Measurements from ENCODE around the gene MLLT1.

DNA sequence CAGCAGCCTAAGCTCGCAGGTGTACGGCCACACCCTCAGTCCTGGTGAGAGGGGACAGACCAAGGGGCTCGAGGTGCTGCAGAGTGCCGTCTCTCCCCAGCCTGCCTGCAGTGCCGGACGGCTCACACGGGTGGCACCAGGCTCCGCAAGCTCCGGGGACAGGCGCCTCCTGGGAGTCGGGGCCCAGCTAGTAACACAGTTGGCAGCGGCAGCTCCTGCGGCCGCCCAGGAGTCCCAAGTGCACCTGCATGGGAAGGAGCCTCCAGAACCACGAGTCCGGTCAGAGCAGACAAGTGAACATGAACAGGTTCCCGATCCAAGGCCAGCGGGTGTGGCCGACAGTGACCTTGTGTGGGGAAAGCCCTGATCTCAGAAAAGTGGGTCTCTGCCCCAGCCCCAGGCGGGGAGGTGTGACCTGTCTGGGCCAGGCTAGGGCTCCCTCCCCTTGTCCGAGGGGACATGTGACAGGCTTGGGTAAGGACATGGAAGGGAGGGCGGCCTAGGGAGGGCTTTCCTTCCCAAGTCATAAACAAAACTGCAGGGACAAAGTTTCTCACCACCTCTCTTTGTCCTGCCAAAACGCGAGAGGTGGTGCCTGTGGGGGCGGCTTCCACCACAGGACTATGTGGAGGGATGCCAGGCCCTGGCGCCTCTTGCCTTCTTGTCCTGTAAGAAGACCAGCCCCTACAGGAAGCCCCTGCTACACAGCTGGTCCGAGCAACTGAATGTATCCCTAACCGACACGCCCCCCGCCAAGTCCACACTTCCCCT, 46.5 kb downstream of the MLLT1 start:
- TF ChIP-seq, protein P1, sequence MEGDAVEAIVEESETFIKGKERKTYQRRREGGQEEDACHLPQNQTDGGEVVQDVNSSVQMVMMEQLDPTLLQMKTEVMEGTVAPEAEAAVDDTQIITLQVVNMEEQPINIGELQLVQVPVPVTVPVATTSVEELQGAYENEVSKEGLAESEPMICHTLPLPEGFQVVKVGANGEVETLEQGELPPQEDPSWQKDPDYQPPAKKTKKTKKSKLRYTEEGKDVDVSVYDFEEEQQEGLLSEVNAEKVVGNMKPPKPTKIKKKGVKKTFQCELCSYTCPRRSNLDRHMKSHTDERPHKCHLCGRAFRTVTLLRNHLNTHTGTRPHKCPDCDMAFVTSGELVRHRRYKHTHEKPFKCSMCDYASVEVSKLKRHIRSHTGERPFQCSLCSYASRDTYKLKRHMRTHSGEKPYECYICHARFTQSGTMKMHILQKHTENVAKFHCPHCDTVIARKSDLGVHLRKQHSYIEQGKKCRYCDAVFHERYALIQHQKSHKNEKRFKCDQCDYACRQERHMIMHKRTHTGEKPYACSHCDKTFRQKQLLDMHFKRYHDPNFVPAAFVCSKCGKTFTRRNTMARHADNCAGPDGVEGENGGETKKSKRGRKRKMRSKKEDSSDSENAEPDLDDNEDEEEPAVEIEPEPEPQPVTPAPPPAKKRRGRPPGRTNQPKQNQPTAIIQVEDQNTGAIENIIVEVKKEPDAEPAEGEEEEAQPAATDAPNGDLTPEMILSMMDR (IDR thresholded peaks at IDR 0.05; ENCODE audit: insufficient read depth, low read length, poor library complexity, severe bottlenecking): no peak
- no peak for TF ChIP-seq EZH2phosphoT487 (conservative IDR thresholded peaks at IDR 0.05; ENCODE audit: low read length)
